Ovary (tissue), 9 donors: ENCODE measurements around the gene RPTOR. TPM values are rescaled to one million over a fixed set of nuclear protein-coding genes. Genes with fewer than 3 reads are reported as not detected.

Source experiments
- DNase-seq, 5 donors: peaks; one replicate each; pipeline ENCODE4 v3.0.0-alpha.2; 2019 to 2020
- H3K27ac ChIP-seq, 2 donors: fragments of 200-600 bp; one replicate each; pipeline versions ENCODE4 v1.5.1 to v1.8.0; 2019 to 2022
- H3K27me3 ChIP-seq: fragments of 200-600 bp; one replicate; pipeline ENCODE4 v1.8.0; 2022
- H3K36me3 ChIP-seq: fragments of 200-600 bp; sonication (generic); one replicate; pipeline ENCODE4 v1.5.1; 2019
- H3K4me1 ChIP-seq: one replicate; pipeline ENCODE4 v1.8.1; 2013; ENCODE audit warnings: mild to moderate bottlenecking, moderate library complexity; ENCODE audit not compliant: insufficient read depth
- H3K4me3 ChIP-seq: fragments of 200-600 bp; sonication (generic); one replicate; pipeline ENCODE4 v1.5.1; 2017
- H3K9me3 ChIP-seq, 2 donors: fragments of 200-600 bp in 1 of 2; sonication (generic) in 1 of 2; one replicate each; pipeline versions ENCODE4 v1.5.1 to v1.8.1; 2013 to 2019; ENCODE audit warnings: mild to moderate bottlenecking in 1 of 2, moderate library complexity in 1 of 2
- EP300 ChIP-seq: sonication (generic); formaldehyde crosslinking; IDR thresholded peaks from one replicate; pipeline ENCODE4 v1.6.1; 2017; ENCODE audit warnings: antibody characterized with exemption
- POLR2A ChIP-seq: fragments of 450-650 bp; IDR thresholded peaks from one replicate; pipeline ENCODE4 v1.6.1; 2017; ENCODE audit warnings: antibody characterized with exemption, mild to moderate bottlenecking, moderate library complexity
- WGBS, 3 donors: extraction: QIAGEN DNeasy Blood & Tissue Kit in 1 of 3; methylation state at CpG; one replicate each; pipeline versions ENCODE4 v1.1.5 to v1.1.7; 2013 to 2017; 5-methylcytosine and 5-hydroxymethylcytosine counted together
- intact Hi-C, 4 donors: fragments of 100-400 bp; cut with DNase I; formaldehyde crosslinking; loops; one replicate each; pipeline versions ENCODE4 v1.11.0 to v1.15.1; 2022 to 2023
- polyA plus RNA-seq, 2 donors: library from polyadenylated mRNA; stranded (reverse); fragments of 200-250 nt in 1 of 2; fragments of 350-450 nt in 1 of 2; fragmentation: Illumina TruSeq in 1 of 2; extraction: RNeasy Lipid Tissue Mini Kit (QIAGEN cat#74804) in 1 of 2; gene quantifications; one replicate each; pipeline ENCODE4 v1.2.3, GENCODE V29; 2013 to 2014
- total RNA-seq, 7 donors: library from RNA; depleted of rRNA in 2 of 7; stranded (reverse); fragments of >200 nt in 2 of 7; fragmentation: NEBNext Ultra II Directional in 3 of 7; extraction: Animal tissue kit (Norgen Biotek cat#: 25700) in 3 of 7; gene quantifications; one replicate each; pipeline versions ENCODE4 v1.1.0 to v1.2.4, GENCODE V29; 2016 to 2023
- TF ChIP-seq, protein P1 (sequence below), 3 donors: fragments of 450-650 bp in 2 of 3; fragments of 200-600 bp in 1 of 3; IDR thresholded peaks; one replicate each; pipeline versions ENCODE4 v1.5.1 to v1.8.0; 2016 to 2022; ENCODE audit warnings: antibody characterized with exemption in 3 of 3, mild to moderate bottlenecking in 1 of 3
- donor health status: DM: no; HTN: no; CAD: no; lungs with moderate emphysema.
- donor health status: DM: no; HTN: no; CAD: no.
- donor health status: Bipolar disorder and iron deficiency.
- donor health status: DM: yes; HTN: yes; CAD: no.
- donor health status: DM: no; HTN: no; CAD: no.
- donor health status: DM: yes; HTN: yes; CAD: no.

RPTOR gene
- total and polyA plus RNA-seq, 9 donors: 11.1 to 41.9 (median 27.9) TPM

DNA sequence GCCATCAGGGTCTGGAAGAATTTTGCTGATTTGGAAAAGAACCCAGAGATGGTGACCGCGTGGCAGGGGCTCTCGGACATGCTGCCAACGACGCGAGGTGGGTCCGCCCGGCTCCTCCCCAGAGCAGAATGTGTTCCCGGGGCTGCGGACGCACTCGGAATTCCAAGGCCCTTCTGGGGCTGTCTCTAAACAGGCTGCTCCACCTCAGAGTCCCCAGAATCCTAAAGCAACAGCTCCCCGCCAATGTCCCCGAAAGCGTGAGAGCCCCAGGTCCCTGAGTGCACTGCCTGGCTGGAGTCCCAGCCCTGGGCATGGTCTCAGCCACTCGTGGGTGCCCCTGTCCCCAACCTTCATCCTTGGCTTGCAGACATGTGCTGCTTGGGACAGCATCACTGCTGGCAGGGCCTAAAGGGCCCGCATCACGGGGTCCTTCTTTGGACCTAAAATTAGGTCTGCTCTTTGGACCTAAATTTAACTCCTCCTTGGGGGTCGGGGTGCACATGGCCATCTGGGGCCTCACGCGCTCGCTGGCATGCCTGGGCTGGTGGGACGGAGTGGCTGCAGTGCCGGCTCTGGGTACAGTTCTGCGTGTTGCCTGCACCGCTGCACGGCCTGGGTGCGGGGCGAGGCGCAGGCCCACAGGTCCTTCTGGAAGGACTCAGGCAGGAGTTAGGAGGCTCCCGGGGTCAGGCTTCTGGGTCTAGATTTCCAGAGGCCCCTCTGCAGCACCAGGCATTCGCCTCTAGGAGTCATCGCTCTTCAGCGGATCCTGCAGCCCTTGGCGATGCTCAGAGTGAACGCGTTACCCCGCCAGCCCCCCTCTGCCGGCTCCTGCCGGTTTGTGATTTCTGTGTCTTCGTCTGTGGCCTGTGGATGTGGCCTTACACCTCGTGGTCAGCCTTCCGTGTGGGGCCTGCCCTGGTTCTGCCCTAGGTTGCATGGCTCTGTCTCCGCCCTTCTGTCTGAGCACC, 405.1 kb downstream of the RPTOR start:
- TF ChIP-seq, protein P1, sequence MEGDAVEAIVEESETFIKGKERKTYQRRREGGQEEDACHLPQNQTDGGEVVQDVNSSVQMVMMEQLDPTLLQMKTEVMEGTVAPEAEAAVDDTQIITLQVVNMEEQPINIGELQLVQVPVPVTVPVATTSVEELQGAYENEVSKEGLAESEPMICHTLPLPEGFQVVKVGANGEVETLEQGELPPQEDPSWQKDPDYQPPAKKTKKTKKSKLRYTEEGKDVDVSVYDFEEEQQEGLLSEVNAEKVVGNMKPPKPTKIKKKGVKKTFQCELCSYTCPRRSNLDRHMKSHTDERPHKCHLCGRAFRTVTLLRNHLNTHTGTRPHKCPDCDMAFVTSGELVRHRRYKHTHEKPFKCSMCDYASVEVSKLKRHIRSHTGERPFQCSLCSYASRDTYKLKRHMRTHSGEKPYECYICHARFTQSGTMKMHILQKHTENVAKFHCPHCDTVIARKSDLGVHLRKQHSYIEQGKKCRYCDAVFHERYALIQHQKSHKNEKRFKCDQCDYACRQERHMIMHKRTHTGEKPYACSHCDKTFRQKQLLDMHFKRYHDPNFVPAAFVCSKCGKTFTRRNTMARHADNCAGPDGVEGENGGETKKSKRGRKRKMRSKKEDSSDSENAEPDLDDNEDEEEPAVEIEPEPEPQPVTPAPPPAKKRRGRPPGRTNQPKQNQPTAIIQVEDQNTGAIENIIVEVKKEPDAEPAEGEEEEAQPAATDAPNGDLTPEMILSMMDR (IDR thresholded peaks at IDR 0.05): no peak
- TF ChIP-seq POLR2A (no peak), EP300 (no peak)
- Histone ChIP-seq H3K4me3 (no peak overlapping the region), H3K36me3 (no peaks in the 10 kb centered on the region), H3K27me3 (no peaks in the 10 kb centered on the region), H3K4me1 (no peaks in the 10 kb centered on the region), H3K27ac (no peak overlapping the region), H3K9me3 (no peaks in the 10 kb centered on the region)
- intact Hi-C loops: no loop called here
- WGBS, 3 donors: 85 to 93% (median 90%) methylated on average over 35 to 44 of the region's 44 CpGs
- peak in 2 of 5 donors; percentile 16 to 25 for DNase-seq

DNA sequence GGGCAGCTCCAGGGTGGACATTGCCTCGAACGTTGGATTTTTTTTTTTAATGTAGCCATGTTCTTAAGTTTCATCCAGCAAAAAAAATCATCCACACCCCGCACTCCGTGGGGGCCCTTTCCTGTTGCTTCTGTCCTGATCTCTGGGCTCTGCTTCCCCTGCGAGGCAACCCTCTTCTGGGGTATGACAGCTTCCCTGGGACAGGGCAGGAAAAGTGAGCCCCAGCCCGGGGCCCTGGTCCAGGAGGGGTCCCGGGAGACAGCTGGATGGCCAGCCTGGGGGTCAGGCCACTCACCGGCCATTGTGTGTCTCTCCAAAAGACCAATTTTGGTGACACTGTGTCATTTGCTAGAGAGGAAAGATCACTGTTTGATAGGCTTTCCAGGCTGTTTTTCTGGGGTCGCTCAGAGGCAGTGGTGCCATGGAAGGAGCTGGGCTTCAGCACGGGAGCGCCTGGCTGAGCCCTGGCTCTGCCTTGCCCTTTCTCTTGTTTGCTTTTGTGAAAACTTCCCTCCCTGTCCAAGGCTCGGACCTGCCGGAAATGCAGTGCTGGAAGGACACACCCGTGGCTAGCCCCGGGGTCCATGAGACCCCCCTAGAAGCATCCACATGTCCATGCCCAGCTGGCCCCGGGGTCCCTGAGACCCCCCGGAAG, 406.0 kb downstream of the RPTOR start:
- Histone ChIP-seq H3K27ac (no peak overlapping the region), H3K9me3 (no peaks in the 10 kb centered on the region), H3K4me1 (no peaks in the 10 kb centered on the region), H3K27me3 (no peaks in the 10 kb centered on the region), H3K36me3 (no peaks in the 10 kb centered on the region), H3K4me3 (no peak overlapping the region)
- TF ChIP-seq EP300: no peak
- DNase-seq: peak in 2 of 5 donors; percentile 3 to 20
- intact Hi-C loops: no loop called here
- 86 to 91% (median 91%) methylated on average over 17 of the region's 17 CpGs for WGBS, 3 donors

DNA sequence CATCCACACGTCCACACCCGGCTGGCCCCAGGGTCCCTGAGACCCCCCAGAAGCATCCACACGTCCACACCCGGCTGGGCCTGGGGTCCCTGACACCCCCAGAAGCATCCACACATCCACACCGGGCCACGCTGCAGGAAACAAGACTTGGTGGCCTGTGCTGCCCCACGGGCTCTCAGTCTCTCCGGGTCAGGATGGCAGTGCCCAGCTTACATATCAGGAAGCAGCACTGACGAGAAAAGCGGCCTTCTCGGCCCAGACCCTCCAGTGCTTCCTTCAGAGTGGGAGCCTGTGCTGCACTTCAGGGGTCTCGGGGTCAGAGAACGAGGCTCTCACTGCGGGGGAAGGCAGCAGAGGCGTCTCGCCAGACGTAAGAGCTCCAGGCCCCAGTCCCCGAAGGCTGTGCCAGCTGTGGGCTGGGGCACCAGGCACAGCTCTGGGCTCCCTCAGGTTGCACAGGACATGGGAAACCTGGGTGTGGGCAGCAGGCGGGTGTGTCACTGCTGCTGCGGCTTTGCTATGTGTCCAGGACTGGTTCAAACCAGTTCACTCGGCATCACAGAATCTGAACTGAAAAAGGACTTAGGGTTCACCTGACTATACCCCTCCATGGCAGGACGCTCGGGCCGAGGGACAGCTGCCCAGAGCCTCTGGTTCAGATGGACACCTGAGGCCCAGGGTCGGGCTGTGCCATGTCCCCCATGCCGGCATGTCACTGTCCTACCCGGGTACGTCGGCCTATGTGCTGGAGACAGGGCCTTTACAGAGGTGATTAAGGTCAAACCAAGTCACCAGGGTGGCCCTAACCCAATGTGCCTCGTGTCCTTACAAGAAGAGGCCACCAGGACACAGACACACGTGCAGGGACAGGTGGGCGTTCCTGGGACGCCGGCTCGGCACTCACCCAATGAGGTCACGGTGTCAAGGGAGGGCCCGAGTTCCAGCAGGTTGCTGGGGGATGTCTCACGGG, 406.8 kb downstream of the RPTOR start:
- DNase-seq: peak in 2 of 5 donors; percentile 16 to 33
- H3K36me3 ChIP-seq: no peaks in the 10 kb centered on the region
- H3K27me3 ChIP-seq: no peaks in the 10 kb centered on the region
- no peak for TF ChIP-seq POLR2A
- TF ChIP-seq, protein P1 (IDR thresholded peaks at IDR 0.05): no peak
- no peak for TF ChIP-seq EP300
- H3K9me3 ChIP-seq: no peaks in the 10 kb centered on the region
- H3K4me3 ChIP-seq: no peak overlapping the region
- no peak overlapping the region for H3K27ac ChIP-seq
- intact Hi-C loops: no loop called here
- H3K4me1 ChIP-seq: no peaks in the 10 kb centered on the region
- WGBS, 3 donors: 91 to 94% (median 92%) methylated on average over 36 to 38 of the region's 38 CpGs

DNA sequence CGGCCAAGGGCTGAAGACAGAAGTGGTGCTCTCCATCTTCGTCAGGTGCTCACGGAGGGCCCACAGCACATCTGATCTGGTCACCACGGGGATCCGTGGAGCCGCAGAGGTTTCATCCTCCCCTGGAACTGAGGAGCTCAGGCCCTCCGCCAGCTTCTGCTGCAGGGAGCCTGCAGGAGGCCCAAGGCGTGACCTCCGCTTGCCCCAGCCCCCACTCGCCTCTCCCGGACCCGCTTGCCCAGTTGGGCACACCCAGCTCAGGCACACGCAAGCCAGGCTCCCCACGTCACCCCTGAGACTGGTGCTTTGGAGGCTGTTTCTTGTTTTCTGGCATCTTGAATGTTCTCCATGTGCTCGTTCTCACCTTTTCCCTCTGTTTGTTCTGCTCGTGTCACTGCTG, 407.7 kb downstream of the RPTOR start:
- no peaks in the 10 kb centered on the region for H3K9me3 ChIP-seq
- no peaks in the 10 kb centered on the region for H3K36me3 ChIP-seq
- no peaks in the 10 kb centered on the region for H3K4me1 ChIP-seq
- 83 to 93% (median 89%) methylated on average over 16 of the region's 16 CpGs for WGBS, 3 donors
- no peaks in the 10 kb centered on the region for H3K27me3 ChIP-seq
- DNase-seq: no peak
- H3K4me3 ChIP-seq: no peak overlapping the region
- no peak overlapping the region for H3K27ac ChIP-seq
- intact Hi-C loops: no loop called here
- TF ChIP-seq, protein P1 (IDR thresholded peaks at IDR 0.05): no peak
